Kidney (tissue), 14 donors: ENCODE results near the gene POPDC3. TPM values are rescaled to one million over a fixed set of nuclear protein-coding genes. Genes with fewer than 3 reads are reported as not detected.

Source experiments
- DNase-seq, 5 donors: peaks; one replicate each; pipeline ENCODE4 v3.0.0-alpha.2; 2013 to 2020
- FAIRE-seq: peaks from 2 replicates; lab custom pipeline; 2012; peaks lifted over from hg19 to GRCh38; lab: Jason Lieb, UNC
- H3K27ac ChIP-seq, 2 donors: one replicate each; pipeline ENCODE4 v1.7.0; 2013; ENCODE audit warnings: low read depth in 2 of 2, low read length in 2 of 2, inconsistent platforms in 1 of 2
- H3K27me3 ChIP-seq: one replicate; pipeline ENCODE4 v1.7.1; 2013; ENCODE audit warnings: low read length, inconsistent platforms; ENCODE audit not compliant: control insufficient read depth, insufficient read depth
- H3K36me3 ChIP-seq, 3 donors: one replicate each; pipeline versions ENCODE4 v1.7.0 to v1.7.1; 2013; ENCODE audit warnings: low read length in 3 of 3, control low read depth in 1 of 3, inconsistent platforms in 1 of 3; ENCODE audit not compliant: insufficient read depth in 3 of 3, control insufficient read depth in 2 of 3
- H3K4me1 ChIP-seq, 3 donors: one replicate each; pipeline versions ENCODE4 v1.7.0 to v1.7.1; 2013; ENCODE audit warnings: low read length in 3 of 3, inconsistent platforms in 1 of 3, low read depth in 1 of 3; ENCODE audit not compliant: control insufficient read depth in 2 of 3, insufficient read depth in 2 of 3
- H3K4me3 ChIP-seq, 3 donors: one replicate each; pipeline versions ENCODE4 v1.7.0 to v1.8.1; 2013; ENCODE audit warnings: low read length in 3 of 3, control low read depth in 1 of 3, inconsistent platforms in 1 of 3
- H3K9ac ChIP-seq, 3 donors: one replicate each; pipeline versions ENCODE4 v1.7.0 to v1.7.1; 2013; ENCODE audit warnings: low read length in 3 of 3, control low read depth in 1 of 3, inconsistent platforms in 1 of 3
- H3K9me3 ChIP-seq, 3 donors: one replicate each; pipeline versions ENCODE4 v1.7.0 to v1.7.1; 2013; ENCODE audit warnings: low read length in 3 of 3, control low read depth in 1 of 3, inconsistent platforms in 1 of 3; ENCODE audit not compliant: control insufficient read depth in 2 of 3, insufficient read depth in 1 of 3
- CTCF ChIP-seq: IDR thresholded peaks from 3 replicates; pipeline ENCODE4 v1.5.1; 2012; ENCODE audit warnings: mild to moderate bottlenecking, moderate library complexity, borderline replicate concordance; ENCODE audit not compliant: insufficient read depth; ENCODE audit errors: extremely low read depth
- intact Hi-C: fragments of 100-400 bp; cut with DNase I; formaldehyde crosslinking; loops from one replicate; pipeline ENCODE4 v1.11.1; 2022
- polyA plus RNA-seq: library from polyadenylated mRNA; stranded (reverse); fragments of 350-450 nt; fragmentation: Illumina TruSeq; extraction: RNeasy Lipid Tissue Mini Kit (QIAGEN cat#74804); gene quantifications from one replicate; pipeline ENCODE4 v1.2.3, GENCODE V29; 2014; ENCODE audit warnings: low read depth, low replicate concordance; ENCODE audit not compliant: insufficient read depth
- total RNA-seq: library from RNA; stranded (reverse); fragmentation: NEBNext Ultra II Directional; extraction: Animal tissue kit (Norgen Biotek cat#: 25700); gene quantifications from one replicate; pipeline ENCODE4 v1.2.1, GENCODE V29; 2021
- donor health status: control.
- donor health status: control.
- donor health status: control.
- donor health status: control.
- donor health status: control.
- donor health status: DM: yes; HTN: yes; CAD: no.
- donor health status: Normal renal cell carcinoma (clear cell type).

The POPDC3 gene
- total and polyA plus RNA-seq, 2 donors from 2014 or later, result not detected

GRCh38 chr6:105184921-105185320 is 5.1 kb upstream of the POPDC3 start:
- Histone ChIP-seq H3K4me1 (no peaks in the 10 kb centered on the region), H3K36me3 (no peaks in the 10 kb centered on the region), H3K9me3 (no peaks in the 10 kb centered on the region), H3K27ac (no peak overlapping the region), H3K4me3 (no peak overlapping the region), H3K9ac (no peak overlapping the region), H3K27me3 (peaks cover 6% of the 10 kb centered on the region)
- intact Hi-C loops, result no loop called here
- FAIRE-seq (no peak), DNase-seq (no peak)
- TF ChIP-seq CTCF, result no peak

GRCh38 chr6:105181981-105182515 is 2.2 kb upstream of the POPDC3 start:
- Histone ChIP-seq H3K27ac (no peak overlapping the region), H3K9ac (no peak overlapping the region), H3K4me1 (no peaks in the 10 kb centered on the region), H3K27me3 (peaks cover 6% of the 10 kb centered on the region), H3K4me3 (no peak overlapping the region), H3K9me3 (no peaks in the 10 kb centered on the region), H3K36me3 (no peaks in the 10 kb centered on the region)
- DNase-seq, result no peak
- intact Hi-C loops, result no loop called here
- no peak for FAIRE-seq
- no peak for TF ChIP-seq CTCF

- intact Hi-C loops, result no loop called here
- Histone ChIP-seq H3K9ac (no peak overlapping the region), H3K27me3 (peaks cover 6% of the 10 kb centered on the region), H3K4me3 (no peak overlapping the region), H3K4me1 (no peaks in the 10 kb centered on the region), H3K36me3 (no peaks in the 10 kb centered on the region), H3K27ac (no peak overlapping the region), H3K9me3 (no peaks in the 10 kb centered on the region)
- no peak for TF ChIP-seq CTCF
- FAIRE-seq (no peak), DNase-seq (no peak)
Observed at GRCh38 chr6:105178636-105179035, 1.2 kb downstream of the POPDC3 start.

- Histone ChIP-seq H3K4me3 (no peak overlapping the region), H3K9ac (no peak overlapping the region), H3K9me3 (no peaks in the 10 kb centered on the region), H3K4me1 (no peaks in the 10 kb centered on the region), H3K36me3 (no peaks in the 10 kb centered on the region), H3K27ac (no peak overlapping the region), H3K27me3 (peaks cover 6% of the 10 kb centered on the region)
- TF ChIP-seq CTCF, result no peak
- intact Hi-C loops, result no loop called here
- no peak for DNase-seq
- no peak for FAIRE-seq
Observed at GRCh38 chr6:105178110-105178509, 1.7 kb downstream of the POPDC3 start.
